Cerebellar nuclear complex (tissue), 1 donor: ENCODE results near the gene MTCL1.

Experiments
- DNase-seq, 2 experiments: peaks; one replicate each; lab custom pipeline; 2025; lab: John Stamatoyannopoulos, UW

MTCL1 gene

GRCh38 chr18:8868276-8868675, 162.9 kb downstream of the MTCL1 start:
- DNase-seq = no peak

GRCh38 chr18:8868779-8869415, 163.5 kb downstream of the MTCL1 start:
- DNase-seq = no peak

- DNase-seq = peak; percentile 25 to 68
These were observed 164.3 kb downstream of the MTCL1 start for GRCh38 chr18:8869696-8870095.

- DNase-seq = peak in 1 of 2 experiments; percentile 23
These were observed 165.2 kb downstream of the MTCL1 start for GRCh38 chr18:8870528-8870927.

- DNase-seq = no peak
These were observed 166.1 kb downstream of the MTCL1 start for GRCh38 chr18:8871489-8871888.

- DNase-seq = no peak
These were observed 169.5 kb downstream of the MTCL1 start for GRCh38 chr18:8874872-8875271.

- no peak for DNase-seq
These were observed 171.5 kb downstream of the MTCL1 start for GRCh38 chr18:8876887-8877286.

GRCh38 chr18:8881103-8881502, 175.7 kb downstream of the MTCL1 start:
- no peak for DNase-seq
